Vagina (tissue), 2 donors: ENCODE measurements around the gene PAM16. TPM values are rescaled to one million over a fixed set of nuclear protein-coding genes. Genes with fewer than 3 reads are reported as not detected.

Source experiments
- DNase-seq, 2 donors: peaks; one replicate each; pipeline ENCODE4 v3.0.0-alpha.2; 2017; ENCODE audit errors: extremely low spot score in 2 of 2
- H3K27ac ChIP-seq: fragments of 200-600 bp; sonication (generic); one replicate; pipeline ENCODE4 v1.5.1; 2019
- H3K27me3 ChIP-seq: fragments of 200-600 bp; sonication (generic); one replicate; pipeline ENCODE4 v1.5.1; 2019
- H3K36me3 ChIP-seq, 2 donors: fragments of 200-600 bp; sonication (generic); one replicate each; pipeline ENCODE4 v1.5.1; 2017 to 2019
- H3K4me1 ChIP-seq: fragments of 200-600 bp; sonication (generic); one replicate; pipeline ENCODE4 v1.5.1; 2019
- H3K4me3 ChIP-seq, 2 donors: fragments of 200-600 bp; sonication (generic); 1 replicate in 1 of 2; 2 replicates in 1 of 2; pipeline ENCODE4 v1.5.1; 2016 to 2019
- H3K9me3 ChIP-seq: fragments of 200-600 bp; sonication (generic); one replicate; pipeline ENCODE4 v1.5.1; 2019
- POLR2A ChIP-seq, 2 donors: fragments of 450-650 bp; IDR thresholded peaks; one replicate each; pipeline ENCODE4 v1.6.1; 2017; ENCODE audit warnings: antibody characterized with exemption in 2 of 2, mild to moderate bottlenecking in 2 of 2, moderate library complexity in 2 of 2
- POLR2AphosphoS5 ChIP-seq, 2 donors: sonication (generic); formaldehyde crosslinking; IDR thresholded peaks; one replicate each; pipeline ENCODE4 v1.9.0; 2017; ENCODE audit warnings: antibody characterized with exemption in 2 of 2, mild to moderate bottlenecking in 2 of 2, low read depth in 1 of 2; ENCODE audit not compliant: insufficient read depth in 1 of 2
- intact Hi-C: fragments of 100-400 bp; cut with DNase I; formaldehyde crosslinking; loops from one replicate; pipeline ENCODE4 v1.15.1; 2023
- total RNA-seq: library from RNA; depleted of rRNA; stranded (reverse); fragments of >200 nt; gene quantifications from one replicate; pipeline ENCODE4 v1.2.3, GENCODE V29; 2016
- TF ChIP-seq, protein P1 (sequence below), 3 experiments: fragments of 450-650 bp in 2 of 3; fragments of 200-600 bp in 1 of 3; sonication (generic) in 1 of 3; IDR thresholded peaks; one replicate each; pipeline ENCODE4 v1.5.1; 2017 to 2019; ENCODE audit warnings: antibody characterized with exemption in 3 of 3, mild to moderate bottlenecking in 2 of 3, moderate library complexity in 2 of 3

PAM16 gene
- total RNA-seq, 1 donor from 2014 or later, result 76.1 TPM

- no peak overlapping the region for H3K27ac ChIP-seq
- H3K4me1 ChIP-seq, result peaks cover 5% of the 10 kb centered on the region
- H3K9me3 ChIP-seq, result no peaks in the 10 kb centered on the region
- H3K4me3 ChIP-seq, result no peak overlapping the region
- TF ChIP-seq, protein P1, sequence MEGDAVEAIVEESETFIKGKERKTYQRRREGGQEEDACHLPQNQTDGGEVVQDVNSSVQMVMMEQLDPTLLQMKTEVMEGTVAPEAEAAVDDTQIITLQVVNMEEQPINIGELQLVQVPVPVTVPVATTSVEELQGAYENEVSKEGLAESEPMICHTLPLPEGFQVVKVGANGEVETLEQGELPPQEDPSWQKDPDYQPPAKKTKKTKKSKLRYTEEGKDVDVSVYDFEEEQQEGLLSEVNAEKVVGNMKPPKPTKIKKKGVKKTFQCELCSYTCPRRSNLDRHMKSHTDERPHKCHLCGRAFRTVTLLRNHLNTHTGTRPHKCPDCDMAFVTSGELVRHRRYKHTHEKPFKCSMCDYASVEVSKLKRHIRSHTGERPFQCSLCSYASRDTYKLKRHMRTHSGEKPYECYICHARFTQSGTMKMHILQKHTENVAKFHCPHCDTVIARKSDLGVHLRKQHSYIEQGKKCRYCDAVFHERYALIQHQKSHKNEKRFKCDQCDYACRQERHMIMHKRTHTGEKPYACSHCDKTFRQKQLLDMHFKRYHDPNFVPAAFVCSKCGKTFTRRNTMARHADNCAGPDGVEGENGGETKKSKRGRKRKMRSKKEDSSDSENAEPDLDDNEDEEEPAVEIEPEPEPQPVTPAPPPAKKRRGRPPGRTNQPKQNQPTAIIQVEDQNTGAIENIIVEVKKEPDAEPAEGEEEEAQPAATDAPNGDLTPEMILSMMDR (IDR thresholded peaks at IDR 0.05), result no peak
- intact Hi-C loops, result no loop called here
- no peaks in the 10 kb centered on the region for H3K27me3 ChIP-seq
- DNase-seq, result no peak
- H3K36me3 ChIP-seq, result peaks cover 0 to 13% of the 10 kb centered on the region in 2 donors
Measured at GRCh38 chr16:4362476-4363135, 11.5 kb upstream of the PAM16 start.

- no peaks in the 10 kb centered on the region for H3K27me3 ChIP-seq
- intact Hi-C loops, result no loop called here
- no peak overlapping the region for H3K4me3 ChIP-seq
- no peak for TF ChIP-seq POLR2A (IDR thresholded peaks at IDR 0.05)
- TF ChIP-seq POLR2AphosphoS5 (IDR thresholded peaks at IDR 0.05; ENCODE audit: insufficient read depth in 1 of 2, low read depth in 1 of 2), result no peak
- TF ChIP-seq, protein P1 (IDR thresholded peaks at IDR 0.05), result no peak
- H3K9me3 ChIP-seq, result no peaks in the 10 kb centered on the region
- H3K4me1 ChIP-seq, result peaks cover 5% of the 10 kb centered on the region
- H3K36me3 ChIP-seq, result peaks cover 0 to 13% of the 10 kb centered on the region in 2 donors
- DNase-seq, result no peak
- H3K27ac ChIP-seq, result no peak overlapping the region
Measured at GRCh38 chr16:4361944-4362311, 10.8 kb upstream of the PAM16 start.

DNA sequence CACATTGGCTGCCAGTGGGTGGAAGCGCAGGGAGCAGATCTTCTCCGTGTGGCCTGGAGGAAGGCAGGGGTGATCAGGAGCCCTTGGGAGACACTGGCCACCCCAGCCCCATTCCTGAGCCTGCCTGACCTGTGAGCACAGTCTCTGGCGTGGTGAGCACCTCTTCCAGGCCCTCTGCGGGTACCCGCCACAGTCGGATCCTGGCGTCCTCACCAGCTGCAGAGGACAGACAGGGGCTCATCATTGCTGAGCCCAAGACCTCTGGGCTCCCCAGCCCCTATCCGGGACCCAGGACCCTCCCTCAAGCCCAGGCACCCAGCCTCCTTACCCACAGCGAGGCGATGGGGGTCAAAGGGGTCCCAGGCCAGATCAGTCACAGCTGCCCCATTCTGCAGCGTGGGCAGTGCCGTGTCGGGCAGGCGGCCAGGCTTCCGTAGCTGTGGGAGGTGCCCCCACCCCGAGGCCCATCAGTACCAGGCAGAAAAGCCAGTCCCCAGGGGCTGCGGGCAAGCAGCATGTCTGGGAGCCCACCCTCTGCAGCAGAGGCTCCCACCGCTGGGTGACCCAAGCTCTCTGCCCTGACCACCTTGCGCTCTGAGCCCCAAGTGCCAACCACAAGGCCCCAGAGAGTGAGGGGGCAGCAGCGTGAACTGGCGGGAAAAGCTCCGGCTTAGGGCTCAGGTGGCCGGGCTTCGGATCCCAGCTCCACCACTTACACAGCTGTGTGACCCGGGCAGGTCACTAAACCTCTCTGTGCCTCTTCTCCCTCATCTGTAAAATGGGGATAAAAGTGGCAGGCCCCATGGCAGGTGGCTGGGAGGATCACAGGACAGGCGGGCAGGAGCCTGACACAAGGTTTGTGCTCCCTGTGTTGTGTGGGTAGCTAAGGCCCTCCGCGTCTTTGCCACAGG, 10.2 kb upstream of the PAM16 start:
- Histone ChIP-seq H3K4me3 (no peak overlapping the region), H3K27ac (no peak overlapping the region), H3K27me3 (no peaks in the 10 kb centered on the region), H3K36me3 (peaks cover 0 to 13% of the 10 kb centered on the region in 2 donors), H3K9me3 (no peaks in the 10 kb centered on the region), H3K4me1 (peaks cover 5% of the 10 kb centered on the region)
- intact Hi-C loops, result no loop called here
- no peak for DNase-seq
- TF ChIP-seq, protein P1 (IDR thresholded peaks at IDR 0.05), result no peak
- no peak for TF ChIP-seq POLR2AphosphoS5 (IDR thresholded peaks at IDR 0.05; ENCODE audit: insufficient read depth in 1 of 2, low read depth in 1 of 2)
- no peak for TF ChIP-seq POLR2A (IDR thresholded peaks at IDR 0.05)

GRCh38 chr16:4360538-4361021, 9.5 kb upstream of the PAM16 start:
- H3K4me3 ChIP-seq, result no peak overlapping the region
- peaks cover 5% of the 10 kb centered on the region for H3K4me1 ChIP-seq
- intact Hi-C loops, result no loop called here
- peaks cover 0 to 13% of the 10 kb centered on the region in 2 donors for H3K36me3 ChIP-seq
- no peak overlapping the region for H3K27ac ChIP-seq
- no peaks in the 10 kb centered on the region for H3K9me3 ChIP-seq
- TF ChIP-seq, protein P1 (IDR thresholded peaks at IDR 0.05), result no peak
- TF ChIP-seq POLR2A (IDR thresholded peaks at IDR 0.05), result no peak
- TF ChIP-seq POLR2AphosphoS5 (IDR thresholded peaks at IDR 0.05; ENCODE audit: insufficient read depth in 1 of 2, low read depth in 1 of 2), result no peak
- no peaks in the 10 kb centered on the region for H3K27me3 ChIP-seq
- no peak for DNase-seq
